Activated effector memory CD4-positive, alpha-beta T cell treated with anti-CD3 and anti-CD28 coated beads, Interleukin-2, amount 50 U/mL, for 16 hours (primary cell): Measurements from ENCODE around the gene DMAC2.
"Not testable (repeated sequence)": the region's sequence is repeated elsewhere in the genome, so short reads cannot be mapped to it uniquely, and the experiment has no call there.

ENCODE experiments used
- DNase-seq: peaks from one replicate; pipeline ENCODE4 v3.0.0-alpha.2; 2020

DMAC2 gene

GRCh38 chr19:41421973-41422372 lies 17.7 kb downstream of the DMAC2 start:
- no peak for DNase-seq

- no peak for DNase-seq
Observed at GRCh38 chr19:41421314-41421713, 18.4 kb downstream of the DMAC2 start.

- DNase-seq = no peak
Observed at GRCh38 chr19:41420101-41420880, 19.4 kb downstream of the DMAC2 start.

- no peak for DNase-seq
Observed at GRCh38 chr19:41416194-41416674, 23.5 kb downstream of the DMAC2 start.

GRCh38 chr19:41415154-41415571 lies 24.5 kb downstream of the DMAC2 start:
- no peak for DNase-seq

GRCh38 chr19:41414461-41414860 lies 25.3 kb downstream of the DMAC2 start:
- DNase-seq = no peak

- no peak for DNase-seq
Observed at GRCh38 chr19:41413947-41414346, 25.8 kb downstream of the DMAC2 start.

- no peak for DNase-seq
Observed at GRCh38 chr19:41412953-41413352, 26.8 kb downstream of the DMAC2 start.

- no peak for DNase-seq
Observed at GRCh38 chr19:41411968-41412265, 27.8 kb downstream of the DMAC2 start.

- DNase-seq = no peak
Observed at GRCh38 chr19:41411100-41411967, 28.4 kb downstream of the DMAC2 start.

- DNase-seq = no peak
Observed at GRCh38 chr19:41410336-41411054, 29.2 kb downstream of the DMAC2 start.

- DNase-seq = no peak
Observed at GRCh38 chr19:41409288-41409687, 30.4 kb downstream of the DMAC2 start.

GRCh38 chr19:41408846-41409245 lies 30.9 kb downstream of the DMAC2 start:
- not testable (repeated sequence) for DNase-seq

GRCh38 chr19:41408256-41408655 lies 31.5 kb downstream of the DMAC2 start:
- no peak for DNase-seq

GRCh38 chr19:41407271-41407670 lies 32.4 kb downstream of the DMAC2 start:
- DNase-seq = no peak

- DNase-seq = no peak
Observed at GRCh38 chr19:41405776-41406175, 33.9 kb downstream of the DMAC2 start.

GRCh38 chr19:41403181-41403970 lies 36.3 kb downstream of the DMAC2 start:
- DNase-seq = no peak

GRCh38 chr19:41402010-41402409 lies 37.7 kb downstream of the DMAC2 start:
- no peak for DNase-seq

- no peak for DNase-seq
Observed at GRCh38 chr19:41401483-41401882, 38.2 kb downstream of the DMAC2 start.

GRCh38 chr19:41399525-41399924 lies 40.2 kb downstream of the DMAC2 start:
- DNase-seq = no peak

- no peak for DNase-seq
Observed at GRCh38 chr19:41399091-41399490, 40.6 kb downstream of the DMAC2 start.

- DNase-seq = no peak
Observed at GRCh38 chr19:41398598-41398997, 41.1 kb downstream of the DMAC2 start.

GRCh38 chr19:41398050-41398418 lies 41.7 kb downstream of the DMAC2 start:
- DNase-seq = no peak
